ENCODE data around the gene MEF2D.

DNA sequence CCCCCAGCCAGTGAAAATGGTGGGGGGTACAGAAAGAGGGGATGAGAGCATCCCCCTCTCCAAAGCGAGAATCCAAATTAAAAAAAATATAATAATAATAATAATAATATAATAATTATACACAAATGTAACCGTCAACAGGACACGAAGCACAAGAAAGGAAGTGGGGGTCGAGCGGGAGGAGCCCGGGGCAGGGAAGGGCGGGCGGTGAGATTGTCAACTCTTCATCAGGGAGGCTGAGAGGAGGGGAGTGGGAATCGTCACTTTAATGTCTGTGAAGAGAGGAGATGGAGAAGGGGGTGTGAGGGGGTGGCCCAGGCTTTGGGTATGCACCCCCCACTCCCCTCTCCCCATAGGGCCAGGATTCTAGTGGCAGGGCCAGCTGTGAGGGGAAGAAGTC lies 33.2 kb downstream of the MEF2D start:
- TF ChIP-seq EZH2phosphoT487 (IDR thresholded peaks at IDR 0.05; ENCODE audit: insufficient read depth, low read depth): no peak
- no peak for TF ChIP-seq EZH2 (IDR thresholded peaks at IDR 0.05; ENCODE audit: insufficient read depth, poor library complexity, severe bottlenecking)
